Hepatocyte (in vitro differentiated cells): ENCODE results near the gene KCNQ2.

ENCODE experiments used
- CTCF ChIP-seq: fragments of 200-600 bp; sonication (generic); IDR thresholded peaks from 2 replicates; pipeline ENCODE4 v1.5.1; 2016; ENCODE audit warnings: antibody characterized with exemption, mild to moderate bottlenecking; ENCODE audit not compliant: poor library complexity
- EZH2 ChIP-seq: fragments of 200-600 bp; sonication (generic); IDR thresholded peaks from 2 replicates; pipeline ENCODE4 v1.6.1; 2016; ENCODE audit warnings: antibody characterized with exemption, mild to moderate bottlenecking, borderline replicate concordance

GRCh38 chr20:63413323-63413722 is 59.1 kb downstream of the KCNQ2 start:
- TF ChIP-seq CTCF (no peak), EZH2 (no peak)
